Chondrocyte (in vitro differentiated cells): ENCODE results near the gene ZNF548. TPM values are rescaled to one million over a fixed set of nuclear protein-coding genes. Genes with fewer than 3 reads are reported as not detected.

Experiments used
- DNase-seq: peaks from one replicate; pipeline ENCODE4 v3.0.0; 2021; ENCODE audit warnings: mixed read lengths, low spot score
- H3K27ac Mint-ChIP-seq: one replicate; pipeline ENCODE4 v1.8.0; 2021; ENCODE audit warnings: mild to moderate bottlenecking, moderate library complexity, mixed read lengths; ENCODE audit not compliant: unreplicated experiment
- H3K27me3 Mint-ChIP-seq: 2 replicates; pipeline ENCODE4 v1.8.0; 2021; ENCODE audit warnings: low read depth, mixed read lengths
- H3K36me3 Mint-ChIP-seq: 2 replicates; pipeline ENCODE4 v1.8.0; 2021; ENCODE audit warnings: low read depth, mixed read lengths
- H3K4me1 Mint-ChIP-seq: 2 replicates; pipeline ENCODE4 v1.8.0; 2021; ENCODE audit warnings: low read depth, mild to moderate bottlenecking, mixed read lengths
- H3K4me3 Mint-ChIP-seq: one replicate; pipeline ENCODE4 v1.8.0; 2021; ENCODE audit warnings: mild to moderate bottlenecking, moderate library complexity, mixed read lengths; ENCODE audit not compliant: unreplicated experiment
- H3K9me3 Mint-ChIP-seq: 2 replicates; pipeline ENCODE4 v1.8.0; 2021; ENCODE audit warnings: low read depth, mixed read lengths
- CTCF ChIP-seq: fragments of 200-600 bp; sonication (generic); IDR thresholded peaks from 2 replicates; pipeline ENCODE4 v1.5.0; 2021; ENCODE audit warnings: antibody characterized with exemption, mild to moderate bottlenecking, moderate library complexity
- total RNA-seq: library from RNA; stranded (reverse); gene quantifications from 3 replicates; pipeline ENCODE4 v1.2.1, GENCODE V29; 2021

Gene ZNF548
- total RNA-seq, 1 donor from 2014 or later = 15.6 TPM

- Mint-ChIP-seq H3K4me3 (no peak overlapping the region), H3K27ac (no peak overlapping the region), H3K4me1 (peaks cover 23% of the 10 kb centered on the region), H3K27me3 (no peaks in the 10 kb centered on the region), H3K9me3 (peaks cover 23% of the 10 kb centered on the region), H3K36me3 (peaks cover 24% of the 10 kb centered on the region)
- no peak for DNase-seq
- no peak for TF ChIP-seq CTCF
Measured at GRCh38 chr19:57437931-57438330, 48.3 kb downstream of the ZNF548 start.

GRCh38 chr19:57438925-57439324 is 49.3 kb downstream of the ZNF548 start:
- H3K4me1 Mint-ChIP-seq = peaks cover 23% of the 10 kb centered on the region
- H3K36me3 Mint-ChIP-seq = peaks cover 34% of the 10 kb centered on the region
- H3K27ac Mint-ChIP-seq = no peak overlapping the region
- no peak overlapping the region for H3K4me3 Mint-ChIP-seq
- H3K9me3 Mint-ChIP-seq = peaks cover 19% of the 10 kb centered on the region
- no peaks in the 10 kb centered on the region for H3K27me3 Mint-ChIP-seq
- DNase-seq = no peak
- TF ChIP-seq CTCF = no peak

- DNase-seq = no peak
- Mint-ChIP-seq H3K27me3 (no peaks in the 10 kb centered on the region), H3K36me3 (peaks cover 46% of the 10 kb centered on the region), H3K9me3 (peaks cover 28% of the 10 kb centered on the region), H3K4me1 (no peaks in the 10 kb centered on the region), H3K27ac (no peak overlapping the region), H3K4me3 (no peak overlapping the region)
- no peak for TF ChIP-seq CTCF
Measured at GRCh38 chr19:57441979-57442752, 52.5 kb downstream of the ZNF548 start.

- Mint-ChIP-seq H3K4me3 (no peak overlapping the region), H3K27ac (no peak overlapping the region), H3K36me3 (peaks cover 46% of the 10 kb centered on the region)
Measured at GRCh38 chr19:57443121-57443696, 53.6 kb downstream of the ZNF548 start.

GRCh38 chr19:57452307-57452706 is 62.7 kb downstream of the ZNF548 start:
- no peak for DNase-seq
- Mint-ChIP-seq H3K4me3 (no peak overlapping the region), H3K4me1 (no peaks in the 10 kb centered on the region), H3K27ac (no peak overlapping the region), H3K36me3 (peaks cover 17% of the 10 kb centered on the region), H3K27me3 (no peaks in the 10 kb centered on the region), H3K9me3 (peaks cover 30% of the 10 kb centered on the region)
- TF ChIP-seq CTCF = no peak

More at GRCh38 chr19:57443121-57443696, 53.6 kb downstream of the ZNF548 start:
- TF ChIP-seq CTCF = no peak
- H3K9me3 Mint-ChIP-seq = peaks cover 28% of the 10 kb centered on the region
- no peaks in the 10 kb centered on the region for H3K27me3 Mint-ChIP-seq
- no peaks in the 10 kb centered on the region for H3K4me1 Mint-ChIP-seq
- DNase-seq = no peak

Other genes starting within 250 kb of the ZNF548 start
- gene ZIM3, start 244.7 kb upstream of the ZNF548 start, total RNA-seq = not detected in 3 replicates
- gene DUXA, start 222.4 kb upstream of the ZNF548 start, total RNA-seq = not detected in 3 replicates
- gene ZNF264, start 198.4 kb upstream of the ZNF548 start, total RNA-seq = 29.8 to 35.4 TPM (median 35.0 TPM) in 3 replicates
- 0.72 to 0.82 TPM (median 0.75 TPM) in 3 replicates for gene AURKC, start 158.8 kb upstream of the ZNF548 start, total RNA-seq
- 24.3 to 25.5 TPM (median 25.1 TPM) in 3 replicates for gene ZNF805, start 149.2 kb upstream of the ZNF548 start, total RNA-seq
- gene ZNF460, start 109.4 kb upstream of the ZNF548 start, total RNA-seq = 77.3 to 81.4 TPM (median 79.1 TPM) in 3 replicates
- 5.1 to 6.7 TPM (median 5.3 TPM) in 3 replicates for gene ZNF543, start 69.4 kb upstream of the ZNF548 start, total RNA-seq
- gene ZNF304, start 38.6 kb upstream of the ZNF548 start, total RNA-seq = 7.5 to 9.6 TPM (median 8.0 TPM) in 3 replicates
- gene TRAPPC2B, start 26.3 kb upstream of the ZNF548 start, total RNA-seq = 9.9 to 12.1 TPM (median 10.7 TPM) in 3 replicates
- 2.4 to 7.1 TPM (median 2.9 TPM) in 3 replicates for gene ZNF547, start 26.3 kb upstream of the ZNF548 start, total RNA-seq
- 6.1 to 12.3 TPM (median 6.9 TPM) in 3 replicates for gene ZNF17, start 21.3 kb downstream of the ZNF548 start, total RNA-seq
- 7.8 to 10.3 TPM (median 8.1 TPM) in 3 replicates for gene ZNF749, start 45.5 kb downstream of the ZNF548 start, total RNA-seq
- 0.26 to 0.97 TPM (median 0.75 TPM) in 3 replicates for gene VN1R1, start 67.3 kb downstream of the ZNF548 start, total RNA-seq
- 6.0 to 12.8 TPM (median 7.0 TPM) in 3 replicates for gene ZNF772, start 87.7 kb downstream of the ZNF548 start, total RNA-seq
- 11.6 to 15.5 TPM (median 13.2 TPM) in 3 replicates for gene ZNF419, start 97.9 kb downstream of the ZNF548 start, total RNA-seq
- 8.7 to 10.1 TPM (median 9.0 TPM) in 3 replicates for gene ZNF773, start 110.1 kb downstream of the ZNF548 start, total RNA-seq
- 6.8 to 7.4 TPM (median 7.1 TPM) in 3 replicates for gene ZNF549, start 137.5 kb downstream of the ZNF548 start, total RNA-seq
- 6.9 to 11.3 TPM (median 8.6 TPM) in 3 replicates for gene ZNF550, start 170.0 kb downstream of the ZNF548 start, total RNA-seq
- 5.4 to 7.7 TPM (median 6.0 TPM) in 3 replicates for gene ZNF416, start 189.1 kb downstream of the ZNF548 start, total RNA-seq
- 4.8 to 7.2 TPM (median 5.5 TPM) in 3 replicates for gene ZIK1, start 194.3 kb downstream of the ZNF548 start, total RNA-seq
- gene ZNF530, start 210.0 kb downstream of the ZNF548 start, total RNA-seq = 1.4 to 3.4 TPM (median 2.2 TPM) in 3 replicates
- gene ZNF134, start 224.4 kb downstream of the ZNF548 start, total RNA-seq = 16.9 to 19.8 TPM (median 19.3 TPM) in 3 replicates
- 11.0 to 13.1 TPM (median 12.6 TPM) in 3 replicates for gene ZNF211, start 243.3 kb downstream of the ZNF548 start, total RNA-seq